SK-N-SH (cell line): ENCODE measurements around the gene PHLDA3. TPM values are rescaled to one million over a fixed set of nuclear protein-coding genes. Genes with fewer than 3 reads are reported as not detected.

Source experiments
- CTCF ChIA-PET: fragments of 300-600, 350-600 bp; formaldehyde crosslinking; extraction: SDS; loops from one replicate; lab custom pipeline; 2021; lab: Yijun Ruan, JAX
- POLR2A ChIA-PET: fragments of 350-600 bp; sonication (Branson Sonifier 250); formaldehyde crosslinking; extraction: SDS; loops from one replicate; lab custom pipeline; 2020; ENCODE audit warnings: antibody characterized with exemption, inconsistent platforms; lab: Yijun Ruan, JAX
- DNase-seq: peaks from one replicate; pipeline ENCODE4 v3.0.0; 2012
- H2AFZ ChIP-seq: fragments of 200-600 bp; sonication (generic); 2 replicates; pipeline ENCODE4 v1.8.1; 2016; ENCODE audit warnings: antibody characterized with exemption, mild to moderate bottlenecking, low read depth
- H3F3A ChIP-seq: fragments of 200-600 bp; sonication (generic); replicated peaks from 2 replicates; pipeline ENCODE3; 2016; ENCODE audit warnings: antibody characterized with exemption, mild to moderate bottlenecking; ENCODE audit not compliant: insufficient read depth
- H3K27ac ChIP-seq, 2 experiments: fragments of 200-500 bp in 1 of 2; fragments of 200-600 bp in 1 of 2; sonication (Bioruptor generic) in 1 of 2; sonication (generic), shearing (Covaris generic) in 1 of 2; 2 replicates each; pipeline versions ENCODE4 v1.5.1 to v1.6.1; 2014 to 2016; ENCODE audit warnings: low read depth in 2 of 2, inconsistent platforms in 1 of 2, low read length in 1 of 2, mild to moderate bottlenecking in 1 of 2, mixed read lengths in 1 of 2
- H3K27me3 ChIP-seq: fragments of 200-600 bp; sonication (generic), shearing (Covaris generic); 2 replicates; pipeline ENCODE4 v1.6.1; 2016; ENCODE audit warnings: mixed run types; ENCODE audit not compliant: insufficient read depth
- H3K36me3 ChIP-seq, 2 experiments: fragments of 200-500 bp in 1 of 2; fragments of 200-600 bp in 1 of 2; sonication (Bioruptor generic) in 1 of 2; sonication (generic) in 1 of 2; replicated peaks in 1 of 2; 2 replicates each; pipeline versions ENCODE3 to v1.5.1; 2014 to 2016; ENCODE audit warnings: low read length in 1 of 2, mild to moderate bottlenecking in 1 of 2; ENCODE audit not compliant: insufficient read depth in 2 of 2, control insufficient read depth in 1 of 2
- H3K4me1 ChIP-seq, 2 experiments: fragments of 200-500 bp in 1 of 2; fragments of 200-600 bp in 1 of 2; sonication (Bioruptor generic) in 1 of 2; sonication (generic), shearing (Covaris generic) in 1 of 2; 2 replicates each; pipeline versions ENCODE4 v1.5.1 to v1.6.1; 2014 to 2016; ENCODE audit warnings: low read depth in 1 of 2, low read length in 1 of 2, mixed run types in 1 of 2; ENCODE audit not compliant: insufficient read depth in 2 of 2, control insufficient read depth in 1 of 2
- H3K4me2 ChIP-seq: fragments of 200-600 bp; sonication (generic), shearing (Covaris generic); 2 replicates; pipeline ENCODE4 v1.6.1; 2017; ENCODE audit warnings: mixed run types
- H3K4me3 ChIP-seq, 2 experiments: fragments of 200-500 bp in 1 of 2; fragments of 200-600 bp in 1 of 2; sonication (Bioruptor generic) in 1 of 2; sonication (generic), shearing (Covaris generic) in 1 of 2; 2 replicates each; pipeline versions ENCODE4 v1.5.1 to v1.8.1; 2014 to 2016; ENCODE audit warnings: low read depth in 2 of 2, inconsistent platforms in 1 of 2, low read length in 1 of 2, mild to moderate bottlenecking in 1 of 2, mixed read lengths in 1 of 2, moderate library complexity in 1 of 2
- H3K79me2 ChIP-seq: fragments of 200-600 bp; sonication (generic); 2 replicates; pipeline ENCODE4 v1.8.1; 2017; ENCODE audit warnings: mild to moderate bottlenecking; ENCODE audit not compliant: insufficient read depth
- H3K9ac ChIP-seq: fragments of 200-600 bp; sonication (generic); 2 replicates; pipeline ENCODE4 v1.6.1; 2017; ENCODE audit warnings: mixed run types
- H3K9me2 ChIP-seq: fragments of 200-600 bp; sonication (generic); 2 replicates; pipeline ENCODE4 v1.6.1; 2017; ENCODE audit warnings: mixed run types
- H3K9me3 ChIP-seq: fragments of 200-600 bp; sonication (generic); 2 replicates; pipeline ENCODE4 v1.6.1; 2017; ENCODE audit warnings: mixed run types, mild to moderate bottlenecking, moderate library complexity
- H4K20me1 ChIP-seq: fragments of 200-600 bp; sonication (generic); 2 replicates; pipeline ENCODE4 v1.6.1; 2017; ENCODE audit warnings: mild to moderate bottlenecking, mixed run types; ENCODE audit not compliant: insufficient read depth
- CHD2 ChIP-seq: fragments of 150-350 bp; IDR thresholded peaks from 2 replicates; pipeline ENCODE4 v1.6.1; 2018; ENCODE audit warnings: low read length; ENCODE audit not compliant: partially characterized antibody
- FOXJ3 ChIP-seq: sonication (generic); formaldehyde crosslinking; IDR thresholded peaks from 2 replicates; pipeline ENCODE4 v1.5.1; 2020; ENCODE audit warnings: mild to moderate bottlenecking, missing genetic modification reagents
- MEF2A ChIP-seq: IDR thresholded peaks from 2 replicates; pipeline ENCODE4 v1.4.0; 2012; ENCODE audit warnings: low read depth, borderline replicate concordance
- NFIC ChIP-seq: IDR thresholded peaks from 2 replicates; pipeline ENCODE4 v1.4.0; 2012; ENCODE audit warnings: borderline replicate concordance
- PBX3 ChIP-seq: IDR thresholded peaks from 2 replicates; pipeline ENCODE4; 2012
- SMC3 ChIP-seq: IDR thresholded peaks from 2 replicates; pipeline ENCODE4 v1.6.1; 2012; ENCODE audit warnings: low read depth, low read length, improper control_type of control experiment
- TAF1 ChIP-seq: IDR thresholded peaks from 2 replicates; pipeline ENCODE4 v1.6.1; 2012; ENCODE audit warnings: low read depth, mild to moderate bottlenecking, low read length, moderate library complexity, borderline replicate concordance
- YY1 ChIP-seq: IDR thresholded peaks from 2 replicates; pipeline ENCODE4 v1.4.0; 2012; ENCODE audit warnings: low read depth, mild to moderate bottlenecking
- WGBS: methylation state at CpG from one replicate; pipeline ENCODE4 v1.1.6; 2017; ENCODE audit warnings: low lambda C conversion rate; 5-methylcytosine and 5-hydroxymethylcytosine counted together
- polyA plus RNA-seq, 3 experiments: library from polyadenylated mRNA; depleted of rRNA; stranded (reverse); fragments of >200 nt; gene quantifications; 2 replicates each; pipeline ENCODE4 v1.2.3, GENCODE V29; 2012
- TF ChIP-seq, protein P1 (sequence below): IDR thresholded peaks from 2 replicates; pipeline ENCODE4 v1.6.1; 2012; ENCODE audit warnings: mild to moderate bottlenecking, low read depth, low read length, moderate library complexity
- TF ChIP-seq, protein P2 (sequence below): fragments of 200-600 bp; sonication (generic); IDR thresholded peaks from 2 replicates; pipeline ENCODE4 v1.6.1; 2017; ENCODE audit warnings: antibody characterized with exemption, mild to moderate bottlenecking, moderate library complexity
- TF ChIP-seq, protein P3 (sequence below): fragments of 150-350 bp; IDR thresholded peaks from 2 replicates; pipeline ENCODE4 v1.6.1; 2016; ENCODE audit warnings: mild to moderate bottlenecking, low read depth, low read length

PHLDA3 gene
- polyA plus RNA-seq, 1 of the 3 experiments (the other 2 are of a cell fraction) = 105 TPM

DNA sequence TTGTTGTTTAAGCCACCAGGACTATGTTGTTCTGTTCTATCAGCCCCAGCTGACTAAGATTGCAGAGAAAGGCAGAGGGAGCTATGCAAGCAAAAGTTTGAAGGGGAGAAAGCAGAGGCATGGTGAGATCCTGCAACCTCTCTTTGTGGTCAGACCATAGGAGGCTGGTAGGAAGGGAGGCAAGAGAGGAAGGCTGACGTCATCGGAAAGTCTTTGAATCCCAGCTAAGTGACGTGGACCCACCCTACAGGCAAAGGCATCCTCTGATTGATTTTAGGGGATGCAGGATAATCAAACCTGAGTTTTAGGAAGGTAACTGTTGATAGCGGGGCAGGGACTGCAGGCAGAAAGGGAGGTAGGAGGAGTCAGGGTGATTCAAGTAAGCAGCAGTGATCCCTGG, 24.2 kb downstream of the PHLDA3 start:
- H3F3A ChIP-seq = peaks cover 3% of the 10 kb centered on the region
- ChIA-PET CTCF (interaction anchor here (1.4 to 11.6 kb wide), 3 partner anchors 8 to 67 kb away, joined by 6 to 124 read pairs (median 14); no protein-coding TSS in a partner anchor), POLR2A (interaction anchor here (0.6 kb wide), 1 partner anchor 512 kb away, joined by 3 read pairs; no protein-coding TSS in a partner anchor)
- H3K4me3 ChIP-seq = no peak overlapping the region
- H3K27me3 ChIP-seq = no peaks in the 10 kb centered on the region
- no peak overlapping the region for H3K4me2 ChIP-seq
- peaks cover 0 to 7% of the 10 kb centered on the region in 2 experiments; a peak in 2 of 4 replicates for H3K4me1 ChIP-seq
- H3K9me2 ChIP-seq = no peaks in the 10 kb centered on the region
- no peaks in the 10 kb centered on the region for H3K36me3 ChIP-seq
- H3K27ac ChIP-seq = no peak overlapping the region
- TF ChIP-seq TAF1 = no peak
- TF ChIP-seq MEF2A = no peak
- no peak for TF ChIP-seq PBX3
- TF ChIP-seq SMC3 = no peak
- TF ChIP-seq, protein P1, sequence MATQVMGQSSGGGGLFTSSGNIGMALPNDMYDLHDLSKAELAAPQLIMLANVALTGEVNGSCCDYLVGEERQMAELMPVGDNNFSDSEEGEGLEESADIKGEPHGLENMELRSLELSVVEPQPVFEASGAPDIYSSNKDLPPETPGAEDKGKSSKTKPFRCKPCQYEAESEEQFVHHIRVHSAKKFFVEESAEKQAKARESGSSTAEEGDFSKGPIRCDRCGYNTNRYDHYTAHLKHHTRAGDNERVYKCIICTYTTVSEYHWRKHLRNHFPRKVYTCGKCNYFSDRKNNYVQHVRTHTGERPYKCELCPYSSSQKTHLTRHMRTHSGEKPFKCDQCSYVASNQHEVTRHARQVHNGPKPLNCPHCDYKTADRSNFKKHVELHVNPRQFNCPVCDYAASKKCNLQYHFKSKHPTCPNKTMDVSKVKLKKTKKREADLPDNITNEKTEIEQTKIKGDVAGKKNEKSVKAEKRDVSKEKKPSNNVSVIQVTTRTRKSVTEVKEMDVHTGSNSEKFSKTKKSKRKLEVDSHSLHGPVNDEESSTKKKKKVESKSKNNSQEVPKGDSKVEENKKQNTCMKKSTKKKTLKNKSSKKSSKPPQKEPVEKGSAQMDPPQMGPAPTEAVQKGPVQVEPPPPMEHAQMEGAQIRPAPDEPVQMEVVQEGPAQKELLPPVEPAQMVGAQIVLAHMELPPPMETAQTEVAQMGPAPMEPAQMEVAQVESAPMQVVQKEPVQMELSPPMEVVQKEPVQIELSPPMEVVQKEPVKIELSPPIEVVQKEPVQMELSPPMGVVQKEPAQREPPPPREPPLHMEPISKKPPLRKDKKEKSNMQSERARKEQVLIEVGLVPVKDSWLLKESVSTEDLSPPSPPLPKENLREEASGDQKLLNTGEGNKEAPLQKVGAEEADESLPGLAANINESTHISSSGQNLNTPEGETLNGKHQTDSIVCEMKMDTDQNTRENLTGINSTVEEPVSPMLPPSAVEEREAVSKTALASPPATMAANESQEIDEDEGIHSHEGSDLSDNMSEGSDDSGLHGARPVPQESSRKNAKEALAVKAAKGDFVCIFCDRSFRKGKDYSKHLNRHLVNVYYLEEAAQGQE = no peak
- no peak for TF ChIP-seq NFIC
- TF ChIP-seq, protein P2, sequence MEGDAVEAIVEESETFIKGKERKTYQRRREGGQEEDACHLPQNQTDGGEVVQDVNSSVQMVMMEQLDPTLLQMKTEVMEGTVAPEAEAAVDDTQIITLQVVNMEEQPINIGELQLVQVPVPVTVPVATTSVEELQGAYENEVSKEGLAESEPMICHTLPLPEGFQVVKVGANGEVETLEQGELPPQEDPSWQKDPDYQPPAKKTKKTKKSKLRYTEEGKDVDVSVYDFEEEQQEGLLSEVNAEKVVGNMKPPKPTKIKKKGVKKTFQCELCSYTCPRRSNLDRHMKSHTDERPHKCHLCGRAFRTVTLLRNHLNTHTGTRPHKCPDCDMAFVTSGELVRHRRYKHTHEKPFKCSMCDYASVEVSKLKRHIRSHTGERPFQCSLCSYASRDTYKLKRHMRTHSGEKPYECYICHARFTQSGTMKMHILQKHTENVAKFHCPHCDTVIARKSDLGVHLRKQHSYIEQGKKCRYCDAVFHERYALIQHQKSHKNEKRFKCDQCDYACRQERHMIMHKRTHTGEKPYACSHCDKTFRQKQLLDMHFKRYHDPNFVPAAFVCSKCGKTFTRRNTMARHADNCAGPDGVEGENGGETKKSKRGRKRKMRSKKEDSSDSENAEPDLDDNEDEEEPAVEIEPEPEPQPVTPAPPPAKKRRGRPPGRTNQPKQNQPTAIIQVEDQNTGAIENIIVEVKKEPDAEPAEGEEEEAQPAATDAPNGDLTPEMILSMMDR = no peak
- no peak for TF ChIP-seq FOXJ3 (CRISPR knock-in tag)
- no peak for DNase-seq
- WGBS = 90% methylated on average over 4 of the region's 4 CpGs
- H3K9me3 ChIP-seq = no peaks in the 10 kb centered on the region
- H3K9ac ChIP-seq = no peak overlapping the region
- no peaks in the 10 kb centered on the region for H3K79me2 ChIP-seq
- no peaks in the 10 kb centered on the region for H4K20me1 ChIP-seq
- no peak overlapping the region for H2AFZ ChIP-seq

DNA sequence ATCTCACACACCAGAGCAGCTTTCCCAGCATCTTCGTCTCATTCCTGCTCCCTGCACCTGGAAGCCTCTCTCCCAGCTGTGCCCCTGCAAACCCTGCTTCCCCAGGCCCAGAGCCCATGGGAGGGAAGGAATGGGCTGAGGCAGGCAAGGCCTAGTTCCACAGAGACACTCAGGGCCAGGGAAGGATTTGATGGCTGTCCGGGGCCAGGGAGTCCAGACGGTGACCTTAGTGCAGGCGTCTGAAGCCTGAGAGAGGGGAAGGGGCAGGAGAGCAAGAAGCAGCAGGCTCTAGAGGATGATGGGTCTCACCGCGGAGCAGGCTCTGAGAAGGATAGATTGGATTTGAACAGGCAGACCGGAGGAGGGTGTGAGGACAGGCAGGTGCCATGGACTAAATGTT, 25.2 kb downstream of the PHLDA3 start:
- ChIA-PET CTCF (interaction anchor here (11.6 kb wide), 1 partner anchor 68 kb away, joined by 124 read pairs; no protein-coding TSS in a partner anchor), POLR2A (no interaction called here)

More for the DNA sequence above, 25.2 kb downstream of the PHLDA3 start:
- H3K9me3 ChIP-seq = no peaks in the 10 kb centered on the region
- H3K9me2 ChIP-seq = no peaks in the 10 kb centered on the region
- H3K4me1 ChIP-seq = peaks cover 0 to 5% of the 10 kb centered on the region in 2 experiments; a peak in 2 of 4 replicates
- DNase-seq = no peak
- H3K4me3 ChIP-seq = no peak overlapping the region
- no peak overlapping the region for H3K4me2 ChIP-seq
- H2AFZ ChIP-seq = no peak overlapping the region
- H3K9ac ChIP-seq = no peak overlapping the region
- no peaks in the 10 kb centered on the region for H3K36me3 ChIP-seq
- no peaks in the 10 kb centered on the region for H3K79me2 ChIP-seq
- WGBS = 98% methylated on average over 7 of the region's 7 CpGs
- no peak overlapping the region for H3K27ac ChIP-seq
- H4K20me1 ChIP-seq = no peaks in the 10 kb centered on the region
- no peak for TF ChIP-seq CHD2
- TF ChIP-seq, protein P3, sequence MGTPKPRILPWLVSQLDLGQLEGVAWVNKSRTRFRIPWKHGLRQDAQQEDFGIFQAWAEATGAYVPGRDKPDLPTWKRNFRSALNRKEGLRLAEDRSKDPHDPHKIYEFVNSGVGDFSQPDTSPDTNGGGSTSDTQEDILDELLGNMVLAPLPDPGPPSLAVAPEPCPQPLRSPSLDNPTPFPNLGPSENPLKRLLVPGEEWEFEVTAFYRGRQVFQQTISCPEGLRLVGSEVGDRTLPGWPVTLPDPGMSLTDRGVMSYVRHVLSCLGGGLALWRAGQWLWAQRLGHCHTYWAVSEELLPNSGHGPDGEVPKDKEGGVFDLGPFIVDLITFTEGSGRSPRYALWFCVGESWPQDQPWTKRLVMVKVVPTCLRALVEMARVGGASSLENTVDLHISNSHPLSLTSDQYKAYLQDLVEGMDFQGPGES = no peak
- TF ChIP-seq YY1 = no peak
- no peaks in the 10 kb centered on the region for H3K27me3 ChIP-seq
- peaks cover 3% of the 10 kb centered on the region for H3F3A ChIP-seq
